CD14-positive monocyte (primary cell): ENCODE results near the gene VPS13A. TPM values are rescaled to one million over a fixed set of nuclear protein-coding genes. Genes with fewer than 3 reads are reported as not detected.

Experiments
- DNase-seq, 3 donors: peaks; one replicate each; pipeline ENCODE4 v3.0.0-alpha.2; 2011 to 2022
- H2AFZ ChIP-seq: 2 replicates; pipeline ENCODE4 v1.6.0; 2012; ENCODE audit warnings: mild to moderate bottlenecking, low read depth, low read length, inconsistent platforms; ENCODE audit not compliant: insufficient read depth, poor library complexity, severe bottlenecking
- H3K27ac ChIP-seq, 2 donors: 1 replicate in 1 of 2; 2 replicates in 1 of 2; pipeline ENCODE4 v1.5.1; 2012 to 2013; ENCODE audit warnings: low read length in 2 of 2, control low read depth in 1 of 2, inconsistent platforms in 1 of 2, low read depth in 1 of 2, mild to moderate bottlenecking in 1 of 2
- H3K27me3 ChIP-seq, 2 donors: one replicate each; pipeline versions ENCODE4 v1.6.0 to v1.6.1; 2011 to 2013; ENCODE audit warnings: low read length in 2 of 2; ENCODE audit not compliant: control insufficient read depth in 2 of 2, insufficient read depth in 2 of 2
- H3K36me3 ChIP-seq, 2 donors: replicated peaks in 1 of 2; 1 replicate in 1 of 2; 2 replicates in 1 of 2; pipeline versions ENCODE4 v1.5.1 to v1.6.1; 2012 to 2013; ENCODE audit warnings: low read length in 2 of 2, control low read depth in 1 of 2, inconsistent platforms in 1 of 2, mild to moderate bottlenecking in 1 of 2; ENCODE audit not compliant: insufficient read depth in 2 of 2, control insufficient read depth in 1 of 2
- H3K4me1 ChIP-seq, 2 donors: 1 replicate in 1 of 2; 2 replicates in 1 of 2; pipeline versions ENCODE4 v1.5.1 to v1.6.1; 2012 to 2013; ENCODE audit warnings: low read length in 2 of 2, control low read depth in 1 of 2, inconsistent platforms in 1 of 2, mild to moderate bottlenecking in 1 of 2, moderate library complexity in 1 of 2; ENCODE audit not compliant: insufficient read depth in 2 of 2, control insufficient read depth in 1 of 2
- H3K4me2 ChIP-seq: replicated peaks from 2 replicates; pipeline ENCODE3; 2012; ENCODE audit warnings: low read length, moderate library complexity, mild to moderate bottlenecking; ENCODE audit not compliant: poor library complexity, severe bottlenecking; ENCODE audit errors: extremely low read depth
- H3K4me3 ChIP-seq, 3 experiments: fragments of 200-600 bp in 1 of 3; sonication (generic) in 1 of 3; replicated peaks in 1 of 3; 1 replicate in 2 of 3; 2 replicates in 1 of 3; pipeline ENCODE4 v1.5.1; 2011 to 2013; ENCODE audit warnings: low read length in 3 of 3, mild to moderate bottlenecking in 3 of 3, control low read depth in 2 of 3, low read depth in 2 of 3, inconsistent platforms in 1 of 3, moderate library complexity in 1 of 3
- H3K79me2 ChIP-seq: 2 replicates; pipeline ENCODE4 v1.6.0; 2012; ENCODE audit warnings: mild to moderate bottlenecking, control low read depth, inconsistent platforms, low read length, moderate library complexity; ENCODE audit not compliant: insufficient read depth
- H3K9ac ChIP-seq: 2 replicates; pipeline ENCODE4 v1.6.0; 2017; ENCODE audit warnings: low read length, mild to moderate bottlenecking; ENCODE audit not compliant: insufficient read depth, poor library complexity, severe bottlenecking
- H3K9me3 ChIP-seq, 2 donors: replicated peaks in 1 of 2; 1 replicate in 1 of 2; 2 replicates in 1 of 2; pipeline versions ENCODE4 v1.5.1 to v1.6.1; 2012 to 2013; ENCODE audit warnings: low read length in 2 of 2, control low read depth in 1 of 2; ENCODE audit not compliant: control insufficient read depth in 1 of 2, insufficient read depth in 1 of 2
- H4K20me1 ChIP-seq: 2 replicates; pipeline ENCODE4 v1.6.0; 2012; ENCODE audit warnings: mild to moderate bottlenecking, low read length, control low read depth, moderate library complexity; ENCODE audit not compliant: insufficient read depth
- H3K27ac Mint-ChIP-seq, 7 donors: one replicate each; pipeline ENCODE4 v1.8.0; 2020; ENCODE audit warnings: mild to moderate bottlenecking in 7 of 7, mixed read lengths in 7 of 7, moderate library complexity in 6 of 7, inconsistent platforms in 2 of 7
- H3K27me3 Mint-ChIP-seq, 3 donors: one replicate each; pipeline ENCODE4 v1.8.0; 2021 to 2022; ENCODE audit warnings: low read depth in 3 of 3, mild to moderate bottlenecking in 3 of 3, mixed read lengths in 3 of 3, moderate library complexity in 3 of 3, inconsistent platforms in 1 of 3
- H3K36me3 Mint-ChIP-seq, 2 donors: one replicate each; pipeline ENCODE4 v1.8.0; 2020; ENCODE audit warnings: mixed read lengths in 2 of 2, inconsistent platforms in 1 of 2, mild to moderate bottlenecking in 1 of 2
- H3K4me1 Mint-ChIP-seq: one replicate; pipeline ENCODE4 v1.8.0; 2020; ENCODE audit warnings: mild to moderate bottlenecking, mixed read lengths
- H3K4me3 Mint-ChIP-seq, 2 donors: one replicate each; pipeline ENCODE4 v1.8.0; 2020; ENCODE audit warnings: mild to moderate bottlenecking in 2 of 2, mixed read lengths in 2 of 2, moderate library complexity in 1 of 2
- H3K9me3 Mint-ChIP-seq, 7 donors: one replicate each; pipeline ENCODE4 v1.8.0; 2020 to 2022; ENCODE audit warnings: mixed read lengths in 7 of 7, mild to moderate bottlenecking in 6 of 7, moderate library complexity in 6 of 7, inconsistent platforms in 2 of 7
- CTCF ChIP-seq: fragments of 200-600 bp; IDR thresholded peaks from one replicate; pipeline ENCODE4 v1.8.0; 2022; ENCODE audit warnings: antibody characterized with exemption, mild to moderate bottlenecking
- WGBS: methylation state at CpG from one replicate; pipeline ENCODE4 v1.1.5; 2013; ENCODE audit warnings: missing lambda C conversion rate; ENCODE audit not compliant: insufficient coverage; 5-methylcytosine and 5-hydroxymethylcytosine counted together
- intact Hi-C, 2 donors: fragments of 100-400 bp; cut with micrococcal nuclease; formaldehyde crosslinking; loops; one replicate each; pipeline versions ENCODE4 v1.15.0 to v1.15.1; 2023
- polyA plus RNA-seq, 3 donors: library from polyadenylated mRNA; depleted of rRNA in 1 of 3; unstranded in 2 of 3; stranded (reverse) in 1 of 3; fragments of 300-500 nt in 2 of 3; fragments of >200 nt in 1 of 3; fragmentation: Illumina TruSeq in 2 of 3; gene quantifications; 1 replicate in 2 of 3; 2 replicates in 1 of 3; pipeline ENCODE4 v1.2.3, GENCODE V29; 2012 to 2021

VPS13A gene
- polyA plus RNA-seq, 3 donors, result 0.27 to 1.8 (median 1.1) TPM

GRCh38 chr9:77442436-77442835, 265.1 kb downstream of the VPS13A start:
- H3K4me2 ChIP-seq, result no peak overlapping the region
- TF ChIP-seq CTCF, result no peak
- Mint-ChIP-seq H3K4me1 (peaks cover 8% of the 10 kb centered on the region), H3K27me3 (peaks cover 0 to 1% (median 0%) of the 10 kb centered on the region in 3 donors), H3K27ac (no peak overlapping the region), H3K4me3 (no peak overlapping the region), H3K9me3 (peaks cover 0 to 7% (median 2%) of the 10 kb centered on the region in 7 donors), H3K36me3 (no peaks in the 10 kb centered on the region)
- intact Hi-C loops, result no loop called here
- H3K9ac ChIP-seq, result no peak overlapping the region
- H3K4me1 ChIP-seq, result no peaks in the 10 kb centered on the region
- WGBS, result 50% methylated on average over 1 of the region's 1 CpG
- no peaks in the 10 kb centered on the region for H3K79me2 ChIP-seq
- no peak for DNase-seq
- no peaks in the 10 kb centered on the region for H3K36me3 ChIP-seq
- H3K27me3 ChIP-seq, result no peaks in the 10 kb centered on the region
- H4K20me1 ChIP-seq, result no peaks in the 10 kb centered on the region
- no peak overlapping the region for H2AFZ ChIP-seq
- no peak overlapping the region for H3K27ac ChIP-seq
- H3K9me3 ChIP-seq, result peaks cover 0 to under 1% of the 10 kb centered on the region in 2 donors
- H3K4me3 ChIP-seq, result no peak overlapping the region

- Mint-ChIP-seq H3K27ac (no peak overlapping the region), H3K27me3 (peaks cover 0 to 3% (median 1%) of the 10 kb centered on the region in 3 donors), H3K9me3 (peaks cover 2 to 13% (median 9%) of the 10 kb centered on the region in 7 donors), H3K4me1 (no peaks in the 10 kb centered on the region), H3K4me3 (no peak overlapping the region), H3K36me3 (no peaks in the 10 kb centered on the region)
- Histone ChIP-seq H3K36me3 (no peaks in the 10 kb centered on the region), H4K20me1 (no peaks in the 10 kb centered on the region), H3K79me2 (no peaks in the 10 kb centered on the region), H3K4me2 (no peak overlapping the region), H3K27me3 (no peaks in the 10 kb centered on the region), H3K9ac (no peak overlapping the region), H3K9me3 (peaks cover 0 to 4% of the 10 kb centered on the region in 2 donors), H2AFZ (no peak overlapping the region), H3K27ac (no peak overlapping the region), H3K4me1 (no peaks in the 10 kb centered on the region), H3K4me3 (no peak overlapping the region)
- TF ChIP-seq CTCF, result no peak
- WGBS, result 100% methylated on average over 1 of the region's 1 CpG
- intact Hi-C loops, result no loop called here
- DNase-seq, result no peak
These were observed 270.3 kb downstream of the VPS13A start for GRCh38 chr9:77447646-77448045.
